Measurements from ENCODE around the gene SERPINB1.

- TF ChIP-seq HMGN3 (IDR thresholded peaks at IDR 0.05; ENCODE audit: borderline replicate concordance, extremely low read depth, insufficient read length, low read depth, low read length) = no peak
- TF ChIP-seq LEF1 (IDR thresholded peaks at IDR 0.05) = no peak
- no peak for TF ChIP-seq FOXJ3 (CRISPR knock-in tag; IDR thresholded peaks at IDR 0.05)
- no peak for TF ChIP-seq JUN (IDR thresholded peaks at IDR 0.05; ENCODE audit: borderline replicate concordance, low read depth, low read length)
- TF ChIP-seq JUN (CRISPR knock-in tag; IDR thresholded peaks at IDR 0.05; ENCODE audit: borderline replicate concordance) = no peak
- no peak for TF ChIP-seq CTCF (IDR thresholded peaks at IDR 0.05 in 2 of 3, conservative IDR thresholded peaks at IDR 0.05 in 1 of 3; ENCODE audit: insufficient read depth in 2 of 3, low read depth in 1 of 3, low read length in 3 of 3)
- no peak for TF ChIP-seq HES1 (IDR thresholded peaks at IDR 0.05; ENCODE audit: low read depth)
- no peak for TF ChIP-seq TRIM28 (IDR thresholded peaks at IDR 0.05)
Measured at GRCh38 chr6:2890976-2891767, 49.5 kb upstream of the SERPINB1 start.
